Measurements from ENCODE around the gene PIK3CA. TPM values are rescaled to one million over a fixed set of nuclear protein-coding genes. Genes with fewer than 3 reads are reported as not detected.

The PIK3CA gene
- 77.6 TPM for total RNA-seq

DNA sequence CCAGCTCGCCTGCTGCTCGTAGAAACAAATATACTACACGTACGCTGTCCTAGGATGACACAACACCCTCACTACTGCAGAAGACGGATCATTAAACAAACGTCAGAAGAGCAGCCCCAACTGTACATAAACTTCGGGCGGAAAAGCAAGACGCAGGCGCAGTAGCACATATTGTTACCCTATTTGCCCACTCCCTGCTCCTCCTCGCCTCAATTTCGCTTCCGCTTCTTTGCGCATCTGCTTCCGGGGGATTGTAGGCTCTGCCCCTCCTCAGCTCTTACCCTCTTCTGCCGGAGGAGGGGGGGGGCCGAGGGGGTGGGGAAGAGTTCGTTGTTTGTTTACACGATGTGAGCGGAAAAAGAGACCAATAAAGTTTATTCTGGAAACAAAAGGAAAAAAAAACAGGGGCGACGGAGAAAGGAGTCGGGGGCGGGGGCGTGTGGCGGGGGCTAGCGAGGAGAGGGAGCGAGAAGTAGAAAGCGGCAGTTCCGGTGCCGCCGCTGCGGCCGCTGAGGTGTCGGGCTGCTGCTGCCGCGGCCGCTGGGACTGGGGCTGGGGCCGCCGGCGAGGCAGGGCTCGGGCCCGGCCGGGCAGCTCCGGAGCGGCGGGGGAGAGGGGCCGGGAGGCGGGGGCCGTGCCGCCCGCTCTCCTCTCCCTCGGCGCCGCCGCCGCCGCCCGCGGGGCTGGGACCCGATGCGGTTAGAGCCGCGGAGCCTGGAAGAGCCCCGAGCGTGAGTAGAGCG lies at the start of gene PIK3CA:
TSS of gene PIK3CA (plus strand) at position 485 of the 743 bp plus-strand sequence. CDS start 50,469 bp downstream, outside the sequence.

DNA sequence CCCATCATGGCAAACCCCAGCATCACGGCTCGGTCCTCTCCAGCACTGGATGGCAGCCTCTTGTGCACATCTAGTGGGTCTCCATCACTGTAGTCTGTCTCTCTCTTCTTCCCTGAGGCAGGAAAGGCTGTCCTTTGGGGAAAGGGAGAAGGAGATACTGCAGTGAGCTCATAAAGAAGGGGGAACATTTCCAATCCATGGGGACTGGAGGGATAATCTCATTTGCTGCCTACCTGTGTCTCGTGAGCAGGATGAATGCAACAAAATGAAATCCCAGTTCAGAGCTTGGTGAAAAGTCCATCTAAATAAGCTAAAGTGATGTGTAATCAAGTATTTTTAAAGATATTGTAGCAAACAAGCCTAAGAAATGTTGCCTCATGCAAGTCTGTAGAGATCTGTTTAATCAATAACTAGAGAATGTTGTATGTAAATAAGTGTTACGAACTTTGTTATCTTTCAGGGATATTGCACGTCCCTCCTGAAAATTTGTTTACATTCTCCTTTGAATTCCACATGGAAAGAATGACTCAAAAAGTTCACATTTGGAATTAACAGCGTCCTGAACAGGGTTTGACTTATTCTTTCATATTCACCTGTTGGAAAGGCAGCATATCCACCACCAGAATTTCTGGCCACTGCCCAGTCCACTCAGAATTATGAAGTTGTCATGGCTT lies 102.8 kb downstream of the PIK3CA start, which contains the start of gene KCNMB3:
TSS of gene KCNMB3 (minus strand) at position 312 of the 674 bp plus-strand sequence. CDS start at position 188, 124 bp downstream.

Small RNA genes within 50 kb of the gene (small RNA-seq; reads per million reads assigned to genes)
- not detected for gene RF00402 (ENCODE audit: low replicate concordance)

Other genes starting within 250 kb of the PIK3CA start
- gene ZMAT3, start 76.5 kb upstream of the PIK3CA start, total RNA-seq: 9.7 TPM
- gene KCNMB3, start 102.8 kb downstream of the PIK3CA start, total RNA-seq: 9.7 TPM
- 98.9 TPM for gene ZNF639, start 174.7 kb downstream of the PIK3CA start, total RNA-seq
- gene MFN1, start 199.4 kb downstream of the PIK3CA start, total RNA-seq: 156 TPM